ENCODE results near the gene PTPRN2. TPM values are rescaled to one million over a fixed set of nuclear protein-coding genes. Genes with fewer than 3 reads are reported as not detected.

The PTPRN2 gene
- total RNA-seq, 2 donors from 2014 or later = 0.72 to 0.79 TPM

DNA sequence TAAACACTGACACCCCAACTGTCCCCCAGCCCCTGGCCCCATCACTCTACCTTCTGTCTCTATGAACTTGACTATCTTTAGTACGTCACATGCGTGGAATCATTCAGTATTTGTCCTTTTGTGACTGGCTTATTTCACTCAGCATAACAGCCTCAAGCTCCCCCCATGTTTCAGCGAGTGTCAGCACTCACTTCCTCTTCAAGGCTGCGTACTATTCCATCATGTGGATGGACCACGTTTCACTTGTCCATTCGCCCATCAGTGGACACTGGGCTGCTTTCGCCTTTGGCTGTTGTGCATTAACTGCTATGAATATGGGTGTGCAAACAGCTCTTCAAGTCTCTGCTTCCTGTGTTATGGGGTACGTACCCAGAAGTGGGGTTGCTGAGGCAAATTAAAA is 100.7 kb downstream of the PTPRN2 start:
- Mint-ChIP-seq H3K27me3 (ENCODE audit: low read depth) (no peaks in the 10 kb centered on the region), H3K4me1 (ENCODE audit: low read depth) (no peaks in the 10 kb centered on the region), H3K27ac (no peak overlapping the region), H3K36me3 (ENCODE audit: insufficient read depth in 2 of 2) (no peaks in the 10 kb centered on the region), H3K9me3 (no peaks in the 10 kb centered on the region), H3K4me3 (no peak overlapping the region)
- DNase-seq (no peak), ATAC-seq (replicated peaks in 1 of 2) (no peak)

DNA sequence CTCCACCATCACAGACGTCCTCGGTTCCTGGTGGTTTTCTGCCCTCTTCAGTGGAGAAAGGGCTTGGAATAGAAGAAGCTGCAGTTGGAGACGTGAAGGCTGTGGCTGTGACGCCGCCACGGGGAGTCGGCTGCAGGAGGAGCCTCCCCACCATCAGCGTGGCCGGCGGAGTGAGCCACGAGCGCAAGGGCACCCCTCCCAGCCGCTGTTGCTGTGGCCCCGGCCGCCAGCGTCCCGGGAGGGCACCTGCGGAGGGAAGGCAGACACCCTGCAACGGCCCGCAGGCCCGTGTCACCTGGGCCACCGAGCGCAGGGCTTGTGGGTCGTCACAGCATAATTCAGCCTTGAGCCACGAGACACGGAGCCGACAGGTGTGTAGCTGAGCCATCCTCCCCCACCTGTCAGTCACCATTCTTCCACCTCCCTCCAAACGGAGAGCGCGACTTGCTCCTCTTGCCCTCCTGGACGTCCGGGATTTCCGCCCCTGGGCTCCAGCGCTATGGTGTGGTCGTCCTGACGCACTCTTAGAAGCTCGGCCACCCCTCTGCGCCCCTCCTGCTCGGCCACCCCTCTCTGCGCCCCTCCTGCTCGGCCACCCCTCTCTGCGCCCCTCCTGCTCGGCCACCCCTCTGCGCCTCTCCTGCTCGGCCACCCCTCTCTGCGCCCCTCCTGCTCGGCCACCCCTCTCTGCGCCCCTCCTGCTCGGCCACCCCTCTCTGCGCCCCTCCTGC is 102.7 kb downstream of the PTPRN2 start:
- Mint-ChIP-seq H3K36me3 (ENCODE audit: insufficient read depth in 2 of 2) (no peaks in the 10 kb centered on the region), H3K27ac (no peak overlapping the region), H3K9me3 (no peaks in the 10 kb centered on the region), H3K4me1 (ENCODE audit: low read depth) (no peaks in the 10 kb centered on the region), H3K4me3 (no peak overlapping the region), H3K27me3 (ENCODE audit: low read depth) (no peaks in the 10 kb centered on the region)
- ATAC-seq (replicated peaks in 1 of 2) (no peak), DNase-seq (no peak)

- no peaks in the 10 kb centered on the region for H3K9me3 Mint-ChIP-seq
- no peaks in the 10 kb centered on the region for H3K4me1 Mint-ChIP-seq (ENCODE audit: low read depth)
- H3K4me3 Mint-ChIP-seq = no peak overlapping the region
- H3K36me3 Mint-ChIP-seq (ENCODE audit: insufficient read depth in 2 of 2) = no peaks in the 10 kb centered on the region
- ATAC-seq (replicated peaks in 1 of 2) = no peak
- H3K27me3 Mint-ChIP-seq (ENCODE audit: low read depth) = no peaks in the 10 kb centered on the region
- no peak overlapping the region for H3K27ac Mint-ChIP-seq
- no peak for DNase-seq
Measured at GRCh38 chr7:158482480-158482879, 105.1 kb downstream of the PTPRN2 start.

DNA sequence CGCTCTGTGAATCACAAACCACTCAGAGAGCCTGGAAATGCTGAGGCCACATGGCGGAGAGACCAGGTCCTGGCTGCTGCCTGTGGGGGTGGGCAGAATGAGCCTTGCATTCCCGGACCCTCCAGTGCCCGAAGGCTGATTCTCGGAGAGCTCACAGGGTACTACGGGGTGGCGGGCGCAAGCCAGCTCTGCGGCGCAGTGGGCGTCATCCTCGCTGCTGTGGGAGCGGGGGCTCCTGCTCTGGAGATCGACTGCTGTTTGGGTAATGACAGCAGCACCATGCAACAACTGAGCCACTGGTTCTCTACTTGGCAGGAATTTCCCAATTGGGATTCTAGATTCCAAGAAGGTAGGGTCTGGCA is 108.0 kb downstream of the PTPRN2 start:
- H3K9me3 Mint-ChIP-seq = no peaks in the 10 kb centered on the region
- no peak for ATAC-seq (replicated peaks in 1 of 2)

GRCh38 chr7:158479021-158479663 is 108.5 kb downstream of the PTPRN2 start:
- ATAC-seq (replicated peaks in 1 of 2) (no peak), DNase-seq (no peak)
- H3K27ac Mint-ChIP-seq = no peak overlapping the region
- H3K9me3 Mint-ChIP-seq = no peaks in the 10 kb centered on the region
- H3K4me1 Mint-ChIP-seq (ENCODE audit: low read depth) = no peaks in the 10 kb centered on the region
- H3K36me3 Mint-ChIP-seq (ENCODE audit: insufficient read depth in 2 of 2) = no peaks in the 10 kb centered on the region
- H3K27me3 Mint-ChIP-seq (ENCODE audit: low read depth) = no peaks in the 10 kb centered on the region
- H3K4me3 Mint-ChIP-seq = no peak overlapping the region

More for the DNA sequence above, 108.0 kb downstream of the PTPRN2 start:
- Mint-ChIP-seq H3K27ac (no peak overlapping the region), H3K36me3 (ENCODE audit: insufficient read depth in 2 of 2) (no peaks in the 10 kb centered on the region), H3K4me1 (ENCODE audit: low read depth) (no peaks in the 10 kb centered on the region), H3K27me3 (ENCODE audit: low read depth) (no peaks in the 10 kb centered on the region), H3K4me3 (no peak overlapping the region)
- no peak for DNase-seq

DNA sequence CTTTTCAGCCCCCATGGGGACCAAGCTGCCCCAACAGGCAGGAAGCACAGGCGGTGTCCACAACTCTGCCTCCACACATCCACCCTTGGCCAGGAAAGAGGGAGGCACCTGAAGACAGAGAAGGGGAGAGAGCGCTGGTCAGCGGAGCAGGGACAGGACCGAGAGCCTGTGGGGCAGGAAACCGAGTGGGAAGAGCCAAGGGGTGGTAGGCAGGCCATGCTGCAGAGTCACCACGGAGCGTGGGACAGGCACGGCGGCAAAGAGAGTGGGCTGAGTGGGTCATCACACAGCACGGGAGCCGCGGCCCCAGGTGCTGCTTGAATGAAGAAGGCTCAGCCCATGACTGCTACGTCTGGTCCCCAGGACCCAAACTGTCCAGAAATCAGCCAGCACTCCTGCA is 109.8 kb downstream of the PTPRN2 start:
- Mint-ChIP-seq H3K4me3 (no peak overlapping the region), H3K36me3 (ENCODE audit: insufficient read depth in 2 of 2) (no peaks in the 10 kb centered on the region), H3K27ac (no peak overlapping the region), H3K27me3 (ENCODE audit: low read depth) (peaks cover 7% of the 10 kb centered on the region), H3K4me1 (ENCODE audit: low read depth) (no peaks in the 10 kb centered on the region), H3K9me3 (no peaks in the 10 kb centered on the region)
- no peak for DNase-seq
- ATAC-seq (replicated peaks in 1 of 2) = no peak

- H3K27me3 Mint-ChIP-seq (ENCODE audit: low read depth) = peaks cover 7% of the 10 kb centered on the region
Measured at GRCh38 chr7:158476331-158476932, 111.2 kb downstream of the PTPRN2 start.

DNA sequence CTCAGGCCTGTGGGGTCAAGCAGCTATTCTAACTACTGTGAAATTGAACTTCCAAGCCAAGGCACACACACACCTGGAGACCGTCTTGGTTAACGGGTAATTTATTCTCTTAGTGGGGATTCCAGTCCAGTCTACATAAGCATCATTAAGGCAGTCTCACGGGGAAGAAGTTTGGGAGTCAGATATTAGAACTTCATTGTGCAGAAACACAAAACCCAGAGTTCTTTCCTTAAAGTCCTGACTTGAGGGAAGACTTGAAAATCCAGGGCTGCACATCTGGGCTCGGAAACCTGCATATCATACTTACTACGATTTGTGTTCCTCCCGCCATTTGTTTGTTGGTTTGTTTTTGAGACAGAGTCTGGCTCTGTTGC is 112.0 kb downstream of the PTPRN2 start:
- no peaks in the 10 kb centered on the region for H3K9me3 Mint-ChIP-seq
- H3K4me1 Mint-ChIP-seq (ENCODE audit: low read depth) = no peaks in the 10 kb centered on the region
- H3K27ac Mint-ChIP-seq = no peak overlapping the region
- H3K27me3 Mint-ChIP-seq (ENCODE audit: low read depth) = peaks cover 7% of the 10 kb centered on the region
- H3K4me3 Mint-ChIP-seq = no peak overlapping the region
- ATAC-seq (replicated peaks in 1 of 2) (no peak), DNase-seq (no peak)
- no peaks in the 10 kb centered on the region for H3K36me3 Mint-ChIP-seq (ENCODE audit: insufficient read depth in 2 of 2)

More at GRCh38 chr7:158476331-158476932, 111.2 kb downstream of the PTPRN2 start:
- H3K9me3 Mint-ChIP-seq = no peaks in the 10 kb centered on the region
- no peak overlapping the region for H3K4me3 Mint-ChIP-seq
- ATAC-seq (replicated peaks in 1 of 2) (no peak), DNase-seq (no peak)
- no peak overlapping the region for H3K27ac Mint-ChIP-seq
- no peaks in the 10 kb centered on the region for H3K4me1 Mint-ChIP-seq (ENCODE audit: low read depth)
- no peaks in the 10 kb centered on the region for H3K36me3 Mint-ChIP-seq (ENCODE audit: insufficient read depth in 2 of 2)

GRCh38 chr7:158475036-158475678 is 112.5 kb downstream of the PTPRN2 start:
- Mint-ChIP-seq H3K4me3 (no peak overlapping the region), H3K4me1 (ENCODE audit: low read depth) (no peaks in the 10 kb centered on the region), H3K9me3 (no peaks in the 10 kb centered on the region), H3K36me3 (ENCODE audit: insufficient read depth in 2 of 2) (no peaks in the 10 kb centered on the region), H3K27me3 (ENCODE audit: low read depth) (peaks cover 7% of the 10 kb centered on the region), H3K27ac (no peak overlapping the region)
- ATAC-seq (replicated peaks in 1 of 2) (no peak), DNase-seq (no peak)

GRCh38 chr7:158474488-158474887 is 113.1 kb downstream of the PTPRN2 start:
- Mint-ChIP-seq H3K27me3 (ENCODE audit: low read depth) (peaks cover 7% of the 10 kb centered on the region), H3K4me1 (ENCODE audit: low read depth) (no peaks in the 10 kb centered on the region), H3K27ac (no peak overlapping the region), H3K9me3 (no peaks in the 10 kb centered on the region), H3K36me3 (ENCODE audit: insufficient read depth in 2 of 2) (no peaks in the 10 kb centered on the region), H3K4me3 (no peak overlapping the region)
- DNase-seq = no peak
- ATAC-seq (replicated peaks in 1 of 2) = no peak

- Mint-ChIP-seq H3K4me1 (ENCODE audit: low read depth) (no peaks in the 10 kb centered on the region), H3K4me3 (no peak overlapping the region), H3K9me3 (no peaks in the 10 kb centered on the region), H3K27me3 (ENCODE audit: low read depth) (peaks cover 7% of the 10 kb centered on the region), H3K36me3 (ENCODE audit: insufficient read depth in 2 of 2) (no peaks in the 10 kb centered on the region), H3K27ac (no peak overlapping the region)
- ATAC-seq (replicated peaks in 1 of 2) (no peak), DNase-seq (no peak)
Measured at GRCh38 chr7:158473946-158474345, 113.7 kb downstream of the PTPRN2 start.

GRCh38 chr7:158473221-158473620 is 114.4 kb downstream of the PTPRN2 start:
- no peaks in the 10 kb centered on the region for H3K4me1 Mint-ChIP-seq (ENCODE audit: low read depth)
- no peak overlapping the region for H3K4me3 Mint-ChIP-seq
- no peak for ATAC-seq (replicated peaks in 1 of 2)
- no peak for DNase-seq
- peaks cover 7% of the 10 kb centered on the region for H3K27me3 Mint-ChIP-seq (ENCODE audit: low read depth)
- H3K9me3 Mint-ChIP-seq = no peaks in the 10 kb centered on the region
- no peaks in the 10 kb centered on the region for H3K36me3 Mint-ChIP-seq (ENCODE audit: insufficient read depth in 2 of 2)
- no peak overlapping the region for H3K27ac Mint-ChIP-seq

DNA sequence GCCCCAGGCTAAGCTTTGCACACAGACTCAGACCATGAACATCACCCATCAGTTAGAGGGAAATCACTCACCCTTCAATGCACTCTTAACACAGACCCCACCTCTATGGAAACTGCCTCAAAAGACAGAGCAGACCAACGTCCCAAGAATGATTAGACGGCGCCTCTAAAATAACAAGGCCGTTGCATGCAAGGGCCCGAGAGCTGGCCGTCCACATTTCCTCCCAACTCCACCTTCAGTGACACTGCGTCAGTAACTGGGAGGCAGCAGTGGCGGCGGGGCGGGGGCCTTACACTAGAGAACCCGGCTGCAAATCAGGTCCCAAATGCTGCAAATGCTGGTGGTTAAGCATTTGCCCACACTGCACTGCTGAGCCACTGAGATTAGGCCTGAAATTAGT is 115.0 kb downstream of the PTPRN2 start:
- no peaks in the 10 kb centered on the region for H3K9me3 Mint-ChIP-seq
- H3K4me1 Mint-ChIP-seq (ENCODE audit: low read depth) = no peaks in the 10 kb centered on the region
- no peaks in the 10 kb centered on the region for H3K36me3 Mint-ChIP-seq (ENCODE audit: insufficient read depth in 2 of 2)
- peaks cover 7% of the 10 kb centered on the region for H3K27me3 Mint-ChIP-seq (ENCODE audit: low read depth)
- no peak overlapping the region for H3K4me3 Mint-ChIP-seq
- no peak for DNase-seq
- ATAC-seq (replicated peaks in 1 of 2) = no peak
- H3K27ac Mint-ChIP-seq = no peak overlapping the region
